Activated CD8-positive, alpha-beta memory T cell treated with anti-CD3 and anti-CD28 coated beads for 24 hours (primary cell): Measurements from ENCODE around the gene PCDHGA6.
A peak's percentile ranks its signal among the peaks of the same experiment; 100 is the strongest.
"Not testable (repeated sequence)": the region's sequence is repeated elsewhere in the genome, so short reads cannot be mapped to it uniquely, and the experiment has no call there.

ENCODE experiments used
- DNase-seq: peaks from one replicate; pipeline ENCODE4 v3.0.0-alpha.2; 2020

PCDHGA6 gene

DNA sequence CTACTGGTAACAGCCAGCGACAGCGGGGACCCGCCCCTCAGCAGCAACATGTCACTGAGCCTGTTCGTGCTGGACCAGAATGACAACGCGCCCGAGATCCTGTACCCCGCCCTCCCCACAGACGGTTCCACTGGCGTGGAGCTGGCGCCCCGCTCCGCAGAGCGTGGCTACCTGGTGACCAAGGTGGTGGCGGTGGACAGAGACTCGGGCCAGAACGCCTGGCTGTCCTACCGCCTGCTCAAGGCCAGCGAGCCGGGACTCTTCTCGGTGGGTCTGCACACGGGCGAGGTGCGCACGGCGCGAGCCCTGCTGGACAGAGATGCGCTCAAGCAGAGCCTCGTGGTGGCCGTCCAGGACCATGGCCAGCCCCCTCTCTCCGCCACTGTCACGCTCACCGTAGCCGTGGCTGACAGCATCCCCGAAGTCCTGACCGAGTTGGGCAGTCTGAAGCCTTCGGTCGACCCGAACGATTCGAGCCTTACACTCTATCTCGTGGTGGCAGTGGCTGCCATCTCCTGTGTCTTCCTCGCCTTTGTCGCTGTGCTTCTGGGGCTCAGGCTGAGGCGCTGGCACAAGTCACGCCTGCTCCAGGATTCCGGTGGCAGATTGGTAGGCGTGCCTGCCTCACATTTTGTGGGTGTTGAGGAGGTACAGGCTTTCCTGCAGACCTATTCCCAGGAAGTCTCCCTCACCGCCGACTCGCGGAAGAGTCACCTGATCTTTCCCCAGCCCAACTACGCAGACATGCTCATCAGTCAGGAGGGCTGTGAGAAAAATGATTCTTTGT, 20.9 kb downstream of the PCDHGA6 start:
- peak; percentile 37 for DNase-seq

- DNase-seq = not testable (repeated sequence)
These were observed 24.3 kb downstream of the PCDHGA6 start, which contains the start of gene PCDHGB5 for GRCh38 chr5:141397756-141398551. PCDHGB5 (plus strand) TSS chr5:141397947; CDS start chr5:141398128, 181 bp downstream.

DNA sequence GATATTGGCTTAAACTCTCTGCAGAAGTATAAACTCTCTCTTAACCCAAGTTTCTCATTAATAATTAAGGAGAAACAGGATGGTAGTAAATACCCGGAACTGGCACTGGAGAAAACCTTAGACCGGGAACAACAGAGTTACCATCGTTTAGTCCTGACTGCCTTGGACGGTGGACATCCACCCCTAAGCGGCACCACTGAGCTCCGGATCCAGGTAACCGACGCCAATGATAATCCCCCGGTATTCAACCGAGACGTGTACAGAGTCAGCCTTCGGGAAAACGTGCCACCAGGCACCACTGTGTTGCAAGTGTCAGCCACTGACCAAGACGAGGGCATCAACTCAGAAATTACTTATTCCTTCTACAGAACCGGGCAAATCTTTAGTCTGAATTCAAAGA, 24.9 kb downstream of the PCDHGA6 start:
- DNase-seq = no peak

DNA sequence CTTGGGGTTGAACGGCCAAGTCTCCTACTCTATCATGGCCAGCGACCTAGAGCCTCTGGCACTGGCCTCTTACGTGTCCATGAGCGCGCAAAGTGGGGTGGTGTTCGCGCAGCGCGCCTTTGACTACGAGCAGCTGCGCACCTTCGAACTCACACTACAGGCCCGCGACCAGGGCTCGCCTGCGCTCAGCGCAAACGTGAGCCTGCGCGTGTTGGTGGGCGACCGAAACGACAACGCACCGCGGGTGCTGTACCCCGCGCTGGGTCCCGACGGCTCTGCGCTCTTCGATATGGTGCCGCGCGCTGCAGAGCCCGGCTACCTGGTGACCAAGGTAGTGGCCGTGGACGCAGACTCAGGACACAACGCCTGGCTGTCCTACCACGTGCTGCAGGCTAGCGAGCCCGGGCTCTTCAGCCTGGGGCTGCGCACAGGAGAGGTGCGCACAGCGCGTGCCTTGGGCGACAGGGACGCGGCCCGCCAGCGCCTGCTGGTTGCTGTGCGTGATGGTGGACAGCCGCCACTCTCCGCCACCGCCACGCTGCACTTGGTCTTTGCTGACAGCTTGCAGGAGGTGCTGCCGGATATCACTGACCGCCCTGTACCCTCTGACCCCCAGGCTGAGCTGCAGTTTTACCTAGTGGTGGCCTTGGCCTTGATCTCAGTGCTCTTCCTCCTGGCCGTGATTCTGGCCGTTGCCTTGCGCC, 26.0 kb downstream of the PCDHGA6 start:
- DNase-seq = no peak

- no peak for DNase-seq
These were observed 29.0 kb downstream of the PCDHGA6 start, which contains the start of gene PCDHGA9 for GRCh38 chr5:141402553-141403243. PCDHGA9 (plus strand) TSS chr5:141402778; CDS start chr5:141402953, 175 bp downstream.

- no peak for DNase-seq
These were observed 29.7 kb downstream of the PCDHGA6 start for GRCh38 chr5:141403387-141403786.

DNA sequence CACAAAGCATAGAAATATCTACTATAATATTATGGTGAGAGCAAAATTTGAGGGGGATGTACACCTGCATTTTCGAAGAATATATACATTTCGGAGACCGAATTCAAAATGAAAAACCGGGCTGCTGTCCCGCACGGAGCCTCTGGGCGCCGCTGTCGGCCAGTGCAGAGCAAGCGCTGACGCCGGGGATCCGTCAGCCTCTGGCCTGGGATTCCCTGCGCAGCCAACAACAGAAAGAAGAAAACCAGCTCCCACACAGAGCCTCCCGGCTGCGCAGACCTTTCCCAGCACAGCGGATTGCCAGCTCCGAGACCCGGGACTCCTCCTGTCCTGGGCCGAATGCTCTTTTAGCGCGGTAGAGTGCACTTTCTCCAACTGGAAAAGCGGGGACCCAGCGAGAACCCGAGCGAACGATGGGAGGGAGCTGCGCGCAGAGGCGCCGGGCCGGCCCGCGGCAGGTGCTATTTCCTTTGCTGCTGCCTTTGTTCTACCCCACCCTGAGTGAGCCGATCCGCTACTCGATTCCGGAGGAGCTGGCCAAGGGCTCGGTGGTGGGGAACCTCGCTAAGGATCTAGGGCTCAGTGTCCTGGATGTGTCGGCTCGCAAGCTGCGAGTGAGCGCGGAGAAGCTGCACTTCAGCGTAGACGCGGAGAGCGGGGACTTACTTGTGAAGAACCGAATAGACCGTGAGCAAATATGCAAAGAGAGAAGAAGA, 34.3 kb downstream of the PCDHGA6 start, which contains the start of gene PCDHGB6:
PCDHGB6 (plus strand) TSS at position 232 of the 716 bp plus-strand sequence; CDS start at position 414, 182 bp downstream.
- DNase-seq = peak; percentile 54

- DNase-seq = no peak
These were observed 36.1 kb downstream of the PCDHGA6 start for GRCh38 chr5:141409598-141410306.

DNA sequence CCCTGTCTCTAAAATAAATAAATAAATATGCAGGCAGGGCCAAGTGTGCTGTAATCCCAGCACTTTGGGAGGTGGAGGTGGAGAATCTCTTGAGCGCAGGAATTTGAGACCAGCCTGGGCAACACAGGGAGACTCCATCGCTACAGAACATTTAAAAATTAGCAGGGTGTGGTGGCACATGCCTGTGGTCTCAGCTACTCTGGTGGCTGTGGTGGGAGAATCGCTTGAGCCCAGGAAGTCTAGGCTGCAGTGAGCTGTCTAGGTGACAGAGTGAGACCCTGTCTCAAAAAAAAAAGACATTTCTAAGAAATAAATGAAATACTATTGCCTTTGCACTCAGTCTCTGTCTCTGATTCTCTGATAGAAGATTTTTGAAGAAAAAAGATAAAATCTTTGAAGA, 37.9 kb downstream of the PCDHGA6 start:
- DNase-seq = no peak

- peak; percentile 70 for DNase-seq
These were observed 39.3 kb downstream of the PCDHGA6 start, which contains the start of gene PCDHGA10 for GRCh38 chr5:141412854-141413539. PCDHGA10 (plus strand) TSS chr5:141412987; CDS start chr5:141413176, 189 bp downstream.

DNA sequence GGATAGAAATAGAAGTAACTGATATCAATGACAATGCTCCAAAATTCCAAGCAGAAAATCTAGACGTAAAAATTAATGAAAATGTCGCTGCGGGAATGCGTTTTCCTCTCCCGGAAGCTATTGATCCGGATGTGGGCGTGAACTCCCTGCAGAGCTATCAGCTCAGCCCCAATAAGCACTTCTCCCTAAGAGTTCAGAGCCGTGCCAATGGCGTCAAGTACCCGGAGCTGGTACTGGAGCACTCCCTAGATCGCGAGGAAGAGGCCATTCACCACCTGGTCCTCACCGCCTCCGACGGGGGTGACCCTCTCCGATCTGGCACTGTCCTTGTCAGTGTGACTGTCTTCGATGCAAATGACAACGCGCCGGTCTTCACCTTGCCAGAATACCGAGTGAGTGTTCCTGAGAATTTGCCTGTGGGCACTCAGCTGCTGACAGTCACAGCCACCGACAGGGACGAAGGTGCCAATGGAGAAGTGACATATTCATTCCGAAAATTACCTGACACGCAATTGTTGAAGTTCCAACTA, 39.9 kb downstream of the PCDHGA6 start:
- no peak for DNase-seq

GRCh38 chr5:141414548-141415274, 41.0 kb downstream of the PCDHGA6 start:
- not testable (repeated sequence) for DNase-seq

DNA sequence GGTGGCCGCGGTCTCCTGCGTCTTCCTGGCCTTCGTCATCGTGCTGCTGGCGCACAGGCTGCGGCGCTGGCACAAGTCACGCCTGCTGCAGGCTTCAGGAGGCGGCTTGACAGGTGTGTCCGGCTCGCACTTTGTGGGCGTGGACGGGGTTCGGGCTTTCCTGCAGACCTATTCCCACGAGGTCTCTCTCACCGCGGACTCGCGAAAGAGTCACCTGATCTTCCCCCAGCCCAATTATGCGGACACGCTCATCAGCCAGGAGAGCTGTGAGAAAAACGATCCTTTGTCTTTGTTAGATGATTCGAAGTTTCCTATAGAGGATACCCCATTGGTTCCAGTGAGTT, 41.6 kb downstream of the PCDHGA6 start:
- not testable (repeated sequence) for DNase-seq

GRCh38 chr5:141417494-141418172, 43.9 kb downstream of the PCDHGA6 start, which contains the start of gene PCDHGB7:
PCDHGB7 (plus strand) TSS chr5:141417677; CDS start chr5:141417860, 183 bp downstream.
- DNase-seq = not testable (repeated sequence)

DNA sequence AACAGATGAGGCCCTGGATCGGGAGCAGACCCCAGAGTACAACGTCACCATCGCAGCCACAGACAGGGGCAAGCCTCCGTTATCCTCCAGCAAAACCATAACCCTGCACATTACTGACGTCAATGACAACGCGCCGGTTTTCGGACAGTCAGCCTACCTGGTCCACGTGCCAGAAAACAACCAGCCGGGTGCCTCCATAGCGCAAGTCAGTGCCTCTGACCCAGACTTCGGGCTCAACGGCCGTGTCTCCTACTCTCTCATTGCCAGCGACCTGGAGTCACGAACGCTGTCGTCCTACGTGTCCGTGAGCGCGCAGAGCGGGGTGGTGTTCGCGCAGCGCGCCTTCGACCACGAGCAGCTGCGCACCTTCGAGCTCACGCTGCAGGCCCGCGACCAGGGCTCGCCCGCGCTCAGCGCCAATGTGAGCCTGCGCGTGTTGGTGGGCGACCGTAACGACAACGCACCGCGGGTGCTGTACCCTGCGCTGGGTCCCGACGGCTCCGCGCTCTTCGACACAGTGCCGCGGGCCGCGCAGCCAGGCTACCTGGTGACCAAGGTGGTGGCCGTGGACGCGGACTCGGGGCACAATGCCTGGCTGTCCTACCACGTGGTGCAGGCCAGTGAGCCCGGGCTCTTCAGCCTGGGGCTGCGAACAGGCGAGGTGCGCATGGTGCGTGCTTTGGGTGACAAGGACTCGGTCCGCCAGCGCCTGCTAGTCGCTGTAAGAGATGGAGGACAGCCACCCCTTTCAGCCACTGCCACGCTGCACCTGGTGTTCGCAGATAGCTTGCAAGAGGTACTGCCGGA, 45.6 kb downstream of the PCDHGA6 start:
- no peak for DNase-seq

DNA sequence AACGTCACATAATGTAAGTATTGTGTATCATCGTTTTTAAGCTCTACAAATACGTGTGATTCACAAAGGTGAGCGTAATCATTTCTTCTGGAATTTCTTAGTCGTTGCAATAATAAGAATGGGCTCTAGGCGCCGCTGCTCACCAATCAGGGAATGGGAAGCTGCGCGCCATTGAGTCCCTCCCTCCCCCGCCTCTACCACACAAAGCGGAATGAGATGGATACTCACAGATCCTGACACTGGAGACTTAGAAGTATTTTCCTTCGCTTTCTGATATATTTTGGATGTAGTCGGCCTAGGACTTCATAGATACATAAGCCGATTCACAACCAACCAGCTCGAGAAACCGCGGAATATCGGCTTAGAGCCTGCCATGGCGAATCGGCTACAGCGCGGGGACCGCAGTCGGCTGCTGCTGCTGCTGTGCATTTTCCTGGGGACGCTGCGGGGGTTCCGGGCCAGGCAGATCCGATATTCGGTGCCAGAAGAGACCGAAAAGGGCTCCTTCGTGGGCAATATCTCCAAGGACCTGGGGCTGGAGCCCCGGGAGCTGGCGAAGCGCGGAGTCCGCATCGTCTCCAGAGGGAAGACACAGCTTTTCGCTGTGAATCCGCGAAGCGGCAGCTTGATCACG, 47.3 kb downstream of the PCDHGA6 start, which contains the start of gene PCDHGA11:
PCDHGA11 (plus strand) TSS at position 197 of the 634 bp plus-strand sequence; CDS start at position 374, 177 bp downstream.
- no peak for DNase-seq

DNA sequence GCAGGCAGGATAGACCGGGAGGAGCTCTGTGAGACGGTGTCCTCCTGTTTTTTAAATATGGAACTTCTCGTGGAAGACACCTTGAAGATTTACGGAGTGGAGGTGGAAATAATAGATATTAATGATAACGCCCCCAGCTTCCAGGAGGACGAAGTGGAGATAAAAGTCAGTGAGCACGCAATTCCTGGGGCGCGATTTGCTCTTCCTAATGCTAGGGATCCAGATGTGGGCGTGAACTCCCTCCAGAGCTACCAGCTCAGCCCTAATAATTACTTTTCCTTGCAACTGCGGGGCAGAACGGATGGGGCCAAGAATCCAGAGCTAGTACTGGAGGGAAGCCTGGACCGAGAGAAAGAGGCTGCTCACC, 47.8 kb downstream of the PCDHGA6 start:
- no peak for DNase-seq
